H4 (cell line): ENCODE measurements around the gene ZC3HAV1. TPM values are rescaled to one million over a fixed set of nuclear protein-coding genes. Genes with fewer than 3 reads are reported as not detected.

Experiments
- DNase-seq: peaks from one replicate; pipeline ENCODE4 v3.0.0-alpha.2; 2015; ENCODE audit warnings: low spot score
- total RNA-seq: library from RNA; depleted of rRNA; stranded (reverse); fragments of >200 nt; shearing (Covaris generic); gene quantifications from 2 replicates; pipeline ENCODE4 v1.2.3, GENCODE V29; 2014; rRNA removed

ZC3HAV1 gene
- total RNA-seq, 1 experiment from 2014 or later = 28.8 TPM

DNA sequence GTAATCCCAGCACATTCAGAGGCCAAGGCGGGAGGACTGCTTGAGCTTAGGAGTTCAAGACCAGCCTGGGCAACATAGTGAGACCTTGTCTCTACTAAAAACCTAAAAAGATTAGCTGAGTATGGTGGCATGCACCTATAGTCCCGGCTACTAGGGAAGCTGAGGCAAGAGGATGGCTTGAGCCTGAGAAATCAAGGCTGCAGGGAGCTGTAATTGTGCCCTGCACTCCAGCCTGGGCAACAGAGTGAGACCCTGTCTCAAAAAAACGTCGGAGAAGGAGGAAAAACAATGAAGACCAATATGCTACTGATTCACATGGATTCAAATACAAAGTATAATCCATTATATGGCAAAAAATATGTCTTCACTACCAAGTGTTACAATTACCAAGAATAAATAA lies 87.2 kb downstream of the ZC3HAV1 start:
- no peak for DNase-seq

- DNase-seq = no peak
Observed at GRCh38 chr7:139018910-139019309, 90.6 kb downstream of the ZC3HAV1 start.

DNA sequence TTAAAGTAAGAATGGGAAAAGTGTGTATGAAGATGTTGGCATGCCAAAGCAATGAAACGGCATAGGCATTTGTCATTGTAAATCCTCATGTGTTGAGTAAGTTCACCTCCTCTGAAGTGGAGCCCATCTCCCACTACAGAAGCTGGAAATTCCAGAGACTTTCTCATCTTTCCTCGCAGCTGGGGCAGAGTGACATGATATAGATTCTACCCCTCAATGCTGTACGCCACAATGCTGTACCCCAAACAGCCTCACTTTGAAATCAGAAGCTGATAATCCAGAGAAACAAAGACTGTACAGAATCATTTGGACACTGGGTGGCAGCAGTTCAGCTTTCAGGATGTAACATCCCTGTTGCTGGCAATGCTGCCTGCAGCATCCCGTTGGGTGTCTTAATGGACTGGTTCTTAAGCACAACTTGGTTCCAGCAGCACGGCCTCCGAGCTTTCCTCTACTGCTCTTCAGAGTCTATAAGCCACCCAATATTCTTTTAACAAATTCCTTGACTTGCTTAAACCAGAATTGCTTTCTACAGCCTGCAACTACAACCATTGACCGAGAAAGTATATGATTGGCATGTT lies 92.5 kb downstream of the ZC3HAV1 start:
- DNase-seq = peak; percentile 61

- DNase-seq = no peak
Observed at GRCh38 chr7:139011373-139011772, 98.1 kb downstream of the ZC3HAV1 start.

DNA sequence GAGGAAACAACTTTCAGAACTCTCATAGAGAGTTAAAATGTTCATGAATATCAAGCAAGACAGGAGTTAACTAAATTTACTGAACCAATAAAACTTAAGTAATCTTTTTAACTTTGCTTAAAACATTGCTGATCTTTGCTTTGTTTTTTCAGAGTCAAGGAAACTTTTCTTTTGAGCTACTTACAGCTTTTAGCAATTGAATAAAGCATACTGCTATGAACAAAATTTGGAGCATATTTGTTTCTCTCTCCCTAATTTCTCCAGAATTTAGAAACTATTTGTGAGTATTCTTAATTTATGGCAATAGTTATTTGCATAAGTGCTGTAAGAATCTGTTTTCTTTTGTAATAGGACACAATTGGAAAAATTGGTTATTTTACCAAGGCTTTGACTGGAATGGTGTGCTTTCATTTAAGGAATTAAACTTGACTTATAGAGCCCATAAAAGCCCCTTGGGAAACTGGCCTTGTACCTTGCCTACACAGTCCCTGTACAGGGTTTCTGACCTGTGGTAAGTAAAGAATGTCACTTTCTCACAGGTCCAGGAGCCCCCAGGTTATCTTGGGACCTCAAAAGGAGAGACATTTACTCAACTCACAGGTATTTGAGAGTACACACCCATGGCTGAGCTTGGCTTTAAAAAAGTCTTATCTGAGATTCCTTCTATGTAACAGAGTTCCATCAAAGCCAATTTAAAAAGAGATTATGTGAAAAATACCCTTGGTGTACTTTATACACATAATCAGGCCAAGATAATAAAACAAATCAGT lies 105.0 kb downstream of the ZC3HAV1 start:
- no peak for DNase-seq

- DNase-seq = no peak
Observed at GRCh38 chr7:138999414-138999813, 110.1 kb downstream of the ZC3HAV1 start.

Other genes starting within 250 kb of the ZC3HAV1 start
- gene KIAA1549, start 128.3 kb downstream of the ZC3HAV1 start, total RNA-seq = 2.5 and 3.3 TPM in 2 replicates
- 0.29 and 2.4 TPM in 2 replicates for gene ZC3HAV1L, start 73.7 kb downstream of the ZC3HAV1 start, total RNA-seq
- 2.3 and 3.3 TPM in 2 replicates for gene UBN2, start 121.5 kb upstream of the ZC3HAV1 start, total RNA-seq
- gene FMC1, start 231.6 kb upstream of the ZC3HAV1 start, total RNA-seq = 19.4 and 21.0 TPM in 2 replicates